DOHH2 (cell line): ENCODE results near the gene PCCB.
"Not testable (repeated sequence)": the region's sequence is repeated elsewhere in the genome, so short reads cannot be mapped to it uniquely, and the experiment has no call there.

Experiments
- H3F3A ChIP-seq: fragments of 200-600 bp; sonication (generic), shearing (Covaris generic); 2 replicates; pipeline ENCODE4 v1.6.0; 2016; ENCODE audit warnings: antibody characterized with exemption, mild to moderate bottlenecking; ENCODE audit not compliant: control insufficient read depth, insufficient read depth
- H3K27ac ChIP-seq: fragments of 200-600 bp; sonication (generic); 2 replicates; pipeline ENCODE4 v1.5.1; 2014; ENCODE audit warnings: low read depth, mild to moderate bottlenecking, low read length, moderate library complexity
- H3K27me3 ChIP-seq: fragments of 200-600 bp; sonication (generic); 2 replicates; pipeline ENCODE4 v1.6.1; 2014; ENCODE audit warnings: mild to moderate bottlenecking, low read length, mixed read lengths; ENCODE audit not compliant: control insufficient read depth
- H3K36me3 ChIP-seq: fragments of 200-600 bp; sonication (generic); 2 replicates; pipeline ENCODE4 v1.6.1; 2014; ENCODE audit warnings: mild to moderate bottlenecking, low read length, moderate library complexity, mixed read lengths; ENCODE audit not compliant: control insufficient read depth
- H3K4me1 ChIP-seq: fragments of 200-600 bp; sonication (generic); 2 replicates; pipeline ENCODE4 v1.6.1; 2014; ENCODE audit warnings: mild to moderate bottlenecking, low read length, mixed read lengths; ENCODE audit not compliant: control insufficient read depth
- H3K4me2 ChIP-seq: fragments of 200-600 bp; sonication (generic); 2 replicates; pipeline ENCODE4 v1.6.0; 2014; ENCODE audit warnings: mild to moderate bottlenecking, low read length, moderate library complexity
- H3K4me3 ChIP-seq: fragments of 200-600 bp; sonication (generic); 2 replicates; pipeline ENCODE4 v1.5.1; 2014; ENCODE audit warnings: mild to moderate bottlenecking, low read length, mixed read lengths
- H3K79me2 ChIP-seq: fragments of 200-600 bp; sonication (generic); 2 replicates; pipeline ENCODE4 v1.6.1; 2014; ENCODE audit warnings: mild to moderate bottlenecking, low read length, mixed read lengths; ENCODE audit not compliant: control insufficient read depth
- H3K9me2 ChIP-seq: fragments of 200-600 bp; sonication (generic); replicated peaks from 2 replicates; pipeline ENCODE4 v1.6.1; 2014; ENCODE audit warnings: mild to moderate bottlenecking, low read length, mixed read lengths; ENCODE audit not compliant: control insufficient read depth
- H3K9me3 ChIP-seq: fragments of 200-600 bp; sonication (generic); 2 replicates; pipeline ENCODE4 v1.6.1; 2014; ENCODE audit warnings: antibody characterized with exemption, low read length, mixed read lengths; ENCODE audit not compliant: control insufficient read depth, insufficient read depth
- H4K20me1 ChIP-seq: fragments of 200-600 bp; sonication (generic); 2 replicates; pipeline ENCODE4 v1.6.0; 2014; ENCODE audit warnings: low read depth, mild to moderate bottlenecking, antibody characterized with exemption, low read length, moderate library complexity; ENCODE audit not compliant: control insufficient read depth, insufficient read depth
- EZH2phosphoT487 ChIP-seq: fragments of 200-600 bp; sonication (generic); IDR thresholded peaks from 2 replicates; pipeline ENCODE4 v1.6.1; 2017; ENCODE audit warnings: borderline replicate concordance, mild to moderate bottlenecking, antibody characterized with exemption, low read length, moderate library complexity, mixed read lengths
- TF ChIP-seq, protein P1 (sequence below): fragments of 200-600 bp; sonication (generic); IDR thresholded peaks from one replicate; pipeline ENCODE4 v1.5.1; 2014; ENCODE audit warnings: antibody characterized with exemption, mild to moderate bottlenecking, low read depth, low read length; ENCODE audit not compliant: poor library complexity, severe bottlenecking

Gene PCCB

DNA sequence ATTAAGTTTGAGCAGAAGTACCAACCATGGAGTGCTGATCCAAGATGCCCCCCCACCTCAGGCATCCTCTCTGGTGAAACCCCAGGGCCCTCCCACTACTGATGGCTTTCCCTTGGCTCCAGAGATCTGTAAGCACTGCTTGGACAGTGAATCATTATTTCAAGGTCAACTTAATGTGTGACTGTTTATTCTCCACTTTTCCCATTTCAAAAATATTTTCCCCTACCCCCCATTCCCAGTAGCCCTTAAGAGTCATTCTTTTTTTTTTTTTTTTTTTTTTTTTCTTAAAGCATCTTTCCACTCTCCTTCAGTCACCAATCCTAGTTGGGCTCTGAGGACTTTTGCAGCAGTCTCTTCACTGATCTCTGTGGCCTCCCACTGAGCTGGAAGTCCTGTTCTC, 82.6 kb downstream of the PCCB start:
- peaks cover 64% of the 10 kb centered on the region for H3K36me3 ChIP-seq
- no peaks in the 10 kb centered on the region for H4K20me1 ChIP-seq
- H3F3A ChIP-seq: no peaks in the 10 kb centered on the region
- H3K4me3 ChIP-seq: no peak overlapping the region
- H3K79me2 ChIP-seq: no peaks in the 10 kb centered on the region
- H3K9me3 ChIP-seq: no peaks in the 10 kb centered on the region
- H3K4me2 ChIP-seq: no peak overlapping the region
- no peaks in the 10 kb centered on the region for H3K4me1 ChIP-seq
- no peaks in the 10 kb centered on the region for H3K9me2 ChIP-seq
- TF ChIP-seq, protein P1, sequence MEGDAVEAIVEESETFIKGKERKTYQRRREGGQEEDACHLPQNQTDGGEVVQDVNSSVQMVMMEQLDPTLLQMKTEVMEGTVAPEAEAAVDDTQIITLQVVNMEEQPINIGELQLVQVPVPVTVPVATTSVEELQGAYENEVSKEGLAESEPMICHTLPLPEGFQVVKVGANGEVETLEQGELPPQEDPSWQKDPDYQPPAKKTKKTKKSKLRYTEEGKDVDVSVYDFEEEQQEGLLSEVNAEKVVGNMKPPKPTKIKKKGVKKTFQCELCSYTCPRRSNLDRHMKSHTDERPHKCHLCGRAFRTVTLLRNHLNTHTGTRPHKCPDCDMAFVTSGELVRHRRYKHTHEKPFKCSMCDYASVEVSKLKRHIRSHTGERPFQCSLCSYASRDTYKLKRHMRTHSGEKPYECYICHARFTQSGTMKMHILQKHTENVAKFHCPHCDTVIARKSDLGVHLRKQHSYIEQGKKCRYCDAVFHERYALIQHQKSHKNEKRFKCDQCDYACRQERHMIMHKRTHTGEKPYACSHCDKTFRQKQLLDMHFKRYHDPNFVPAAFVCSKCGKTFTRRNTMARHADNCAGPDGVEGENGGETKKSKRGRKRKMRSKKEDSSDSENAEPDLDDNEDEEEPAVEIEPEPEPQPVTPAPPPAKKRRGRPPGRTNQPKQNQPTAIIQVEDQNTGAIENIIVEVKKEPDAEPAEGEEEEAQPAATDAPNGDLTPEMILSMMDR: no peak
- no peak for TF ChIP-seq EZH2phosphoT487
- no peaks in the 10 kb centered on the region for H3K27me3 ChIP-seq
- H3K27ac ChIP-seq: no peak overlapping the region

DNA sequence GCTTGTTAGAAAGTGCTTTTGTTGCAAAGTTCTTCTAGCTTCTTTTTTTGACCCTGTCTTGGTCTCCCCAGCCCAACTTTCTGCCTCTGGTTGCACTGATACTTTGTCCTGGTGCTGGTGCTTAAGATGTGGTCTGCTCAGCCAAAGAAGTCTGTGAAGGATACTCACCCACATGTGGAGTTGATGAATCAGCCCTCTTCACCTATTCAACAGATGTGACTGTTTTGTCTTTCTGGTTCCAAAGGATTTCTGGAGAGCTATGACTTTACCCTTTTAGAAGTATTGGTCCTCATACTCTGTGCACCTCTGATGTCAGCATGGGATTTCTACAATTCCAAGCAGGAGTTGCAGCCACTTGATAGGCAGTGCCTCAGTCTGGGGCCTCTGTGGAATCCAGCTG, 84.1 kb downstream of the PCCB start:
- no peaks in the 10 kb centered on the region for H3K4me1 ChIP-seq
- H3K9me2 ChIP-seq: no peaks in the 10 kb centered on the region
- H3K9me3 ChIP-seq: no peaks in the 10 kb centered on the region
- H3F3A ChIP-seq: no peaks in the 10 kb centered on the region; the same call in 1 of the 2 replicates
- H3K4me2 ChIP-seq: no peak overlapping the region
- H4K20me1 ChIP-seq: no peaks in the 10 kb centered on the region
- no peak for TF ChIP-seq EZH2phosphoT487
- TF ChIP-seq, protein P1: no peak
- H3K36me3 ChIP-seq: peaks cover 64% of the 10 kb centered on the region
- no peaks in the 10 kb centered on the region for H3K79me2 ChIP-seq
- no peak overlapping the region for H3K4me3 ChIP-seq
- no peak overlapping the region for H3K27ac ChIP-seq
- H3K27me3 ChIP-seq: no peaks in the 10 kb centered on the region

DNA sequence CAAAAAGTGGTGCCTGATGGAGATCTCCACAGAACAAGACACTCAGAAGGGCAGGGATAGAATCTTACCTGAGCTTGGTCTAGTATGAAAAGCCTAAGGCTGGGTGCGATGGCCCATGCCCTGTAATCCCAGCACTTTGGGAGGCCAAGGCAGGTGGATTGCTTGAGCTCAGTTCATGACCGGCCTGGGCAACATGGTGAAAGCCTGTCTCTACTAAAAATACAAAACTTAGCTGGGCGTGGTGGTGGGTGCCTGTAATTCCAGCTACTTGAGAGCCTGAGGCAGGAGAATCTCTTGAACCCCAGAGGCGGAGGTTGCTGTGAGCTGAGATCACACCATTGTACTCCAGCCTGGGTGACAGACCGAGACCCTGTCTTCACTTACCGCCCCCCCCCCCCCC, 84.6 kb downstream of the PCCB start:
- H3K36me3 ChIP-seq: peaks cover 66% of the 10 kb centered on the region
- H3K4me2 ChIP-seq, H3K9me3 ChIP-seq, H3K27me3 ChIP-seq, H3K27ac ChIP-seq, H3F3A ChIP-seq, H4K20me1 ChIP-seq, H3K9me2 ChIP-seq, H3K4me1 ChIP-seq, H3K79me2 ChIP-seq, H3K4me3 ChIP-seq: not testable (repeated sequence)

GRCh38 chr3:136336329-136337100, 86.4 kb downstream of the PCCB start:
- no peak overlapping the region for H3K4me2 ChIP-seq
- H3K4me3 ChIP-seq: no peak overlapping the region
- no peaks in the 10 kb centered on the region for H3K79me2 ChIP-seq
- no peaks in the 10 kb centered on the region for H3K9me3 ChIP-seq
- H3K27ac ChIP-seq: no peak overlapping the region
- H4K20me1 ChIP-seq: no peaks in the 10 kb centered on the region
- no peaks in the 10 kb centered on the region; the same call in 1 of the 2 replicates for H3F3A ChIP-seq
- no peaks in the 10 kb centered on the region for H3K27me3 ChIP-seq
- H3K4me1 ChIP-seq: no peaks in the 10 kb centered on the region
- peaks cover 66% of the 10 kb centered on the region for H3K36me3 ChIP-seq
- H3K9me2 ChIP-seq: no peaks in the 10 kb centered on the region
- TF ChIP-seq EZH2phosphoT487: no peak
- TF ChIP-seq, protein P1: no peak
